ACC112 (cell line): Measurements from ENCODE around the gene E2F3.

Source experiments
- H2AFZ ChIP-seq: fragments of 200-600 bp; sonication (generic); one replicate; pipeline ENCODE4 v1.6.0; 2017; ENCODE audit warnings: antibody characterized with exemption, low read length; ENCODE audit not compliant: unreplicated experiment
- H3K27ac ChIP-seq: fragments of 200-600 bp; sonication (generic); 2 replicates; pipeline ENCODE4 v1.5.1; 2014; ENCODE audit warnings: low read depth, mild to moderate bottlenecking, antibody characterized with exemption, low read length, moderate library complexity
- H3K27me3 ChIP-seq: fragments of 200-600 bp; sonication (generic); 2 replicates; pipeline ENCODE4 v1.6.1; 2014; ENCODE audit warnings: mild to moderate bottlenecking, antibody characterized with exemption, low read length, moderate library complexity, mixed read lengths; ENCODE audit not compliant: insufficient read depth
- H3K36me3 ChIP-seq: fragments of 200-600 bp; sonication (generic); 2 replicates; pipeline ENCODE4 v1.6.1; 2016; ENCODE audit warnings: mild to moderate bottlenecking, antibody characterized with exemption, low read length, moderate library complexity, mixed read lengths; ENCODE audit not compliant: insufficient read depth
- H3K4me1 ChIP-seq: fragments of 200-600 bp; sonication (generic); one replicate; pipeline ENCODE4 v1.6.1; 2016; ENCODE audit warnings: low read length, mixed read lengths; ENCODE audit not compliant: insufficient read depth, unreplicated experiment, control insufficient read depth
- H3K4me3 ChIP-seq: fragments of 200-600 bp; sonication (generic); 2 replicates; pipeline ENCODE4 v1.5.1; 2014; ENCODE audit warnings: mild to moderate bottlenecking, low read depth, low read length
- H3K79me2 ChIP-seq: fragments of 200-600 bp; sonication (generic); one replicate; pipeline ENCODE4 v1.6.0; 2016; ENCODE audit warnings: low read length; ENCODE audit not compliant: control insufficient read depth, unreplicated experiment, insufficient read depth

The E2F3 gene

DNA sequence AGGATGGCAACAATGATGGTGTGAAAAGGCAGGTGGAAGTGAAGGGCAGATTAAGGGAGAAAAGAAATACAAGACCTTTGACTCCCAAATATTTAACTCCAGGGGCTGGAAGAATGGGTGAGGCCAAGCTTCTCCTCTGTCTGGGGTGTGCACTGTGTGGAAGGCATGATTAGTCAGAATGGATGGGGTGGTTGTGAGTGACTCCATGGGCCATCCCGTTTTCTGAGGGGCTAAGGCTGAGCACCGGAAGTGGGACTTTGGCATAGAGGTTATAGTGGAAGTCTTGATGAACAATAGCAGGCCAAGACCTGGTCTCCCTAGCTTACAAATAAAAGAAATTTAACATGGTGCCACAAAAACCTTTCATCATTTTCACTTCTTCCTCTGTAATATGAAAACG, 12.1 kb downstream of the E2F3 start:
- Histone ChIP-seq H3K79me2 (peaks cover 95% of the 10 kb centered on the region), H3K27ac (no peak overlapping the region), H3K4me1 (no peaks in the 10 kb centered on the region), H3K4me3 (no peak overlapping the region), H3K36me3 (no peaks in the 10 kb centered on the region; the same call in 1 of the 2 replicates), H2AFZ (no peak overlapping the region), H3K27me3 (no peaks in the 10 kb centered on the region)

DNA sequence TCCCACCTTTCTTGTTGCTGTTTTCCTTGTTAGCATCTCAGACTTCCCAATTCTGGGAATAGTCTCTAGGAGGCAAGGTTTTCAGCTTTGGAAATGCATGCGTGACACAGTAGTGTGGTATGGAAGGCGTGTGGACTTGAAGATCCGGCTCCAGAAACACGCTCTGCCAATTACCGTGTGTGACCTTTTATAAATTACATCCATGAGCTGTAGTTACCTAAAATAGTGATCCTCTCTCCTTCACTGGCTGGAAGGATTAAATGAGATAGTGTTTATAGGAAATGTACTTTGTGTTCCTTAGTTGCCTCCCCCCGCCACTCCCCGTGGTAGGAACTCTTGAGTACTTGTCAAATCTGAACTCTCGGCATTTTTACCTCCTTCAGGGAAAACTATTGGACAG, 13.0 kb downstream of the E2F3 start:
- peaks cover 92% of the 10 kb centered on the region for H3K79me2 ChIP-seq
- no peaks in the 10 kb centered on the region for H3K27me3 ChIP-seq
- no peak overlapping the region for H3K4me3 ChIP-seq
- no peaks in the 10 kb centered on the region for H3K4me1 ChIP-seq
- no peaks in the 10 kb centered on the region; the same call in 1 of the 2 replicates for H3K36me3 ChIP-seq
- no peak overlapping the region for H2AFZ ChIP-seq
- no peak overlapping the region for H3K27ac ChIP-seq

DNA sequence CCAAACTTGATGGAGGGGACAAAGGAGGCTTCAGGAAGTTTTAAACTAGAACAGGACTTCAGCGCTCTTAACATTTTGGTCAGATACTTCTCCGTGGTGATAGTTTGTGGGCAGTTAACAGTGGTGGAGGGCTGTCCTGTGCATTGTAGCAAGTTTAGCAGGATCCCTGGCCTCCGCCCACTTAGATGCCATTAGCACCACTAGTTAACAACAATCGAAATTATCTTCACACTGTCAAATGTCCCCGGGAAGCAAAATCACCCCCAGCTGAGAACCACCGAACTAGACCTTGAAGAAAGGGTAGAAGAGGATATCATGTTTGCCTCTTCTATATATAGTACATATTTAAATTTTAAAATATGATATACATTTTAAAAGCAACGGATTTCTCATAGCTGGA, 13.6 kb downstream of the E2F3 start:
- Histone ChIP-seq H3K27ac (no peak overlapping the region), H3K36me3 (no peaks in the 10 kb centered on the region; the same call in 1 of the 2 replicates), H3K79me2 (peaks cover 92% of the 10 kb centered on the region), H2AFZ (no peak overlapping the region), H3K4me3 (no peak overlapping the region), H3K4me1 (no peaks in the 10 kb centered on the region), H3K27me3 (no peaks in the 10 kb centered on the region)

DNA sequence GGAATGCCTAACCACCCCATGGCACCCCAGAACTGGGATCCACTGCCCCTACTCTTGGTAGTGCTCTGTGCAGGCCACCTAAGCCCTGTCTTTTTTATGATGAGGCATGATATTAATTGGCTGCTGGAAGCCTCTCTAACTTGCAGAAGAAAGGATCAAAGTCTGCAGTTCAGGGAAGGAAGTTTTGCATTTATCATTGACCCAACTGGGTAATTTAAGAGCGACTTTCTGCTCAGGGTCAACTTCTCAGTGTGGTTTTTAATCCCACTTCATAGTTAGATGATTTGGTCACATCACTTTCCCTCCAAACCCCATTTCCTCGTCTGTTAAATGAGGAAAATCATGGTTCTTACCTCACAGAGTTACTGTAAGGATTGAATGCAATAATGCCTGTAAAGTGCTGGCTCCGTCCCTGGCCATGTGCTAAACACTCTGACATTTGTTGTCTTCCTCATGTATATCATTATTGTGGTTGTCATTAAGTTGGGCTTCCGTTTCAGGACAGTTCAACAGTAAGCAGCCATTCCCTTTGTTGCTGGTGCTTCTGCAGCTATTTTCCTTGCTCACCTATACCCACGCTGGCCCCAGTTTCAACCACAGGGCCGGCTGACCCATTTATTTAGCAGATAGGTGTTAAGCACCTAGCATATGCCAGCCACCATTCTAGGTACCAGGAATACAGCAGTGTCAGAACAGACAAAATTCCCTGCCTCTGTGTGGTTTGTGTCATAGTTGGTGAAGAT, 14.2 kb downstream of the E2F3 start:
- Histone ChIP-seq H3K4me1 (no peaks in the 10 kb centered on the region), H3K27me3 (no peaks in the 10 kb centered on the region)

DNA sequence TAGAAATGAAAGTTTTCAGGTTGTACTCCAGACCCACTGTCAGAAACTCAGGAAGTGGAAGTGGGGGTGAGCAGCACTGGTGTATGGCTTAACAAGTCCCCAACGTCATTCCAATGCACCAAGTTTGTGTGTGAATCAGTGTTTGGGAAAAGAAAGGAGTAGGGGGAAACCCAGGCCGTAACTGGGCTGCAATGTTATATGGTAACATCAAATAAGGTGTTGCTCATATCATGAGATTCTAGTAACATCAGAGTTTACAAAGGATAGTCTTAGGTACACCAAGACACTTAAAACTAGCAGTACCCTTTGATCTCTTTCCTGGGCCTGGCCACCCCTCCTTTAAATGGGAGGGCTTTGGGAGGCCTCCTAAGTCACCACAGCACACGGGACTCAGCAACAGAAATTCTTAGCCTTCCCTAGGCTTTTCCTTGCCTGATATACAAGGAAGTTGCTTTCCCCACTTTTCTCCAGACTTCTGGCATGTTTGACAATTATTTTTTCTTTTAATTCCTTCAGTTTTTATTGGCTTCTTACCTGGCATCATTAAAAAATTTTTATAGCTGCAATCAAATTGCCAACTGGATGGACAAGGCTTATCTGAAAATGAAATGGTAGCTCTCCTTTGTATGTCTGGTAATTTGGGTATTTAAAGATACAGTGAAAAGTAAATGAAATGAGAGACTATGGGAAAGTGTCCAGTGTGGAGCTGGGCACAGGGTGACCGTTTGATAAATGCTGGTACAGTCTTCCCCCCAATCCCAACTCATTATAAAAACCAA, 15.1 kb downstream of the E2F3 start:
- no peak overlapping the region for H2AFZ ChIP-seq
- H3K27ac ChIP-seq = no peak overlapping the region
- H3K4me3 ChIP-seq = no peak overlapping the region
- H3K27me3 ChIP-seq = no peaks in the 10 kb centered on the region
- peaks cover 6% of the 10 kb centered on the region; the same call in 1 of the 2 replicates for H3K36me3 ChIP-seq
- peaks cover 92% of the 10 kb centered on the region for H3K79me2 ChIP-seq
- no peaks in the 10 kb centered on the region for H3K4me1 ChIP-seq

More for the DNA sequence above, 14.2 kb downstream of the E2F3 start:
- no peak overlapping the region for H2AFZ ChIP-seq
- H3K79me2 ChIP-seq = peaks cover 92% of the 10 kb centered on the region
- no peak overlapping the region for H3K27ac ChIP-seq
- H3K4me3 ChIP-seq = no peak overlapping the region
- H3K36me3 ChIP-seq = peaks cover under 1% of the 10 kb centered on the region; the same call in 1 of the 2 replicates

DNA sequence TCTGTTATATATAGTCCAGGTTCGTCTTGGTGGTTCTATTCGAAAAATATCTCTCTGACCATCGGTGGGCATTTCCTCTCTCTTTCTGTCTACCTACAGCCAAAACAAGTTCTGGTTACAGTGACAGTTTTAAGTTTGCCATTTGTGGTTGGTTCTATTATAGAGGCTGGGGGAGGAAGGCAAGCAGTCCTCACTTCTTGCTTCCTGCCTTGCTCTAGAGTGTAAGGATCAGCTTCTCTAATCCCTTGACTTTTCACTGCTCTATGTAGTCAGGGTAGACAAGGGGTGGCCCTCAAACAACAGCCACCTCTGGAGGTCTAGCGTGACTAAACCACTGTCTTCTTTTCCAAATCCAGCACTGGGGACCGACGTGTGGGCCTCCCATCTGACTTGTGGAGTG, 16.1 kb downstream of the E2F3 start:
- H3K79me2 ChIP-seq = peaks cover 92% of the 10 kb centered on the region
- H3K4me1 ChIP-seq = no peaks in the 10 kb centered on the region
- H3K36me3 ChIP-seq = peaks cover 10% of the 10 kb centered on the region; the same call in 1 of the 2 replicates
- H3K27ac ChIP-seq = no peak overlapping the region
- H3K27me3 ChIP-seq = no peaks in the 10 kb centered on the region
- no peak overlapping the region for H2AFZ ChIP-seq
- no peak overlapping the region for H3K4me3 ChIP-seq

DNA sequence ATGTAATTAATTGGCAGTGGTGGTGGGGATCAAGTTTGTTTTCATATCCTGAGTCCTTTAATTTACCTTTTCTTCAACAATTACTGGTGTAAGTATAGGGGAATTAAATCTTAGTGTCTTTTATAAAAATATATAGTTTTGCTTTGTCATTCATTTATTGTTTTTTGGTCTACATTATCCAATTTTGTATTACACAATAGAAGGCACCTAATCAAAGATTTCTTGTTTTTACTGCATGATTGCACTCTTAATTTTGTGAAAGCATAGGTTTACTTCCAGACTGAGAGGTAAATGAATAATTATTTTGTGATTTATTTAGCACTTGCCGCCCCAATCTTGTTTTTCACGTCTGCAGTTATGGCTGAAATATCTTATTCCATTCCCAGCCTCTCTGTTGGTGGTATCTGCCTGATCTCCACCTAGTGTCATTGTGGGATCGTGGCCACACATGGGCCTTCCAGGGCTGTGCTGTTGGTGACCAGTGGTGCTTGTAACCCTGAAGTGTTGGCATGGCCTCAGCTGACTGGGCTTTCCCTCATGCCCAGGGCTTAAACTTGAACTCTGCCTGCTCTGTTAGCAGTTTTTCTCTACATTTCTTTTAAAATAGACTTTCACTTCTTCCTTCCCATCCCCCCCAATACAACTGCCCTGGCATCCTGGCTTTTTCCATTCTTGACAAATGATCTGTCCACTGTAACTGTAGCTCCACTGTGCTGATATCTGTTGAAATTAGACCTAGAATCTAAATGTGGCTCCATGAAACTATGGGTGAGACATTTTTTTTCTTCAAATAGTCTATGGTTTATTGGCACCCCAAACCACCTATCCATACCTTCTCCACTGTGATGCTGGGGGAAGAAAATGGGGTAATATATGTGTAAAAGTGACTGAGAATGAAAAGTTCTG, 24.8 kb downstream of the E2F3 start:
- H3K36me3 ChIP-seq = peaks cover 12% of the 10 kb centered on the region
- H2AFZ ChIP-seq = no peak overlapping the region
- no peak overlapping the region for H3K4me3 ChIP-seq
- H3K27ac ChIP-seq = no peak overlapping the region
- peaks cover 86% of the 10 kb centered on the region for H3K79me2 ChIP-seq
- H3K4me1 ChIP-seq = peaks cover 9% of the 10 kb centered on the region
- no peaks in the 10 kb centered on the region for H3K27me3 ChIP-seq

DNA sequence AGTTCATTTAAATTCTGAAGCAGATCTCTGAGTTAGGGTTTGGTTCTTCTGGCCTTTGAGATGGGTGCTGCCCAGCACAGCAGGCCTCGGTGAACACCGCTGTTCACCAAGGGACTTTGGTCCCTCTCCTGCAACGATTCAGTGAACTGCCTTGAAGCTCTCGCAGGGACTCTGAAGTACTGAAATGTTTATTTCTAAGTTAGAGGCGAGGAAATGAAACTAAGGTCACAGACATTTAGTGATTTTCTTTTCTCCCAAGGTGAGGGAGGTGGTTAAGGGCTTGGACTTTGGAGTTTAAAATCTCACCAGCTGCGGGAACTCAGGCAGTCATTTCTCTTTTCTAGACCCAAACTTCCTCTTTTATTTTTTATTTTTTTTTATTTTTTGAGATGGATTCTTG, 26.2 kb downstream of the E2F3 start:
- Histone ChIP-seq H3K27ac (no peak overlapping the region), H2AFZ (no peak overlapping the region), H3K27me3 (no peaks in the 10 kb centered on the region), H3K4me3 (no peak overlapping the region), H3K4me1 (peaks cover 9% of the 10 kb centered on the region), H3K36me3 (peaks cover 15% of the 10 kb centered on the region), H3K79me2 (peaks cover 86% of the 10 kb centered on the region)

DNA sequence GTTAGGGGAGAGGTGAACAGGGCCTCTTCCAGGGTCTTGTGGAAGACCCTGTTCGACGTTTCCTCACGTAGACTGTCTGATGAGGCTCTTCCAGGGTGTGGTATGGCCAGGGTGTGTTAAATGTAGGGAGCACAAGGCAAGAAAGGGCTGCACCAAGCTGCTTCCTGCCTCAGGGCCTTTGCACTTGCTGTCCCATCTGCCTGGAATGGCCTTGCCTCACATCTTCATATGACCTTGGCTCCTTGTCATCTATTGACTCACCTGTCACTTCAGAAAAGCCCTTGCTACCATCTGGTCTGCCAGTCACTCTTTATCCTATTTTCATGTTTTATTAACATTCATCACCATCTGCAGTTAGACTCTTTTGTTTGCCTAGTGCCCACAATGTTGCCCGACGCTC, 31.0 kb downstream of the E2F3 start:
- Histone ChIP-seq H3K4me3 (no peak overlapping the region), H3K27ac (no peak overlapping the region), H3K4me1 (no peaks in the 10 kb centered on the region), H3K36me3 (peaks cover 15% of the 10 kb centered on the region), H3K79me2 (peaks cover 74% of the 10 kb centered on the region), H2AFZ (no peak overlapping the region), H3K27me3 (no peaks in the 10 kb centered on the region)

DNA sequence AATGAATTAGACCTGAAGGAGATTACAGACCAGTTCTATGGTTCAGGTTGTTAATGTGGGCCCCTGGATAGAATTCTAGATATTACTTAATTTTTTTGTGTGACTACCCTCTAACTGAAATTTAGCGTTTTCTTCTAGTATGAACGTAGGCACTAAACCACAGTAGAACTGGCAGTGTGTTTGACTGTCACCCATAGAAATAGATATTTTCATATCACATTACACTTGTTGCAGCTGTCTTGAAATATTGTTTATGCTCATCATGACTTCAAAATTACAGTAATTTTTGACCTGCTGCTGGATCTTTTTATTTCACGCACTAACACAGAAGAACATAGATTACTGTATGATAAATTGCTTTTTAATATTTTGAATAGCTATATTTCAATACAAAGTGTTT, 31.6 kb downstream of the E2F3 start:
- no peaks in the 10 kb centered on the region for H3K27me3 ChIP-seq
- H3K36me3 ChIP-seq = peaks cover 15% of the 10 kb centered on the region
- no peak overlapping the region for H2AFZ ChIP-seq
- H3K4me1 ChIP-seq = peaks cover under 1% of the 10 kb centered on the region
- no peak overlapping the region for H3K4me3 ChIP-seq
- no peak overlapping the region for H3K27ac ChIP-seq
- peaks cover 77% of the 10 kb centered on the region for H3K79me2 ChIP-seq
